K562 (cell line): ENCODE data around the gene AK2. TPM values are rescaled to one million over a fixed set of nuclear protein-coding genes. Genes with fewer than 3 reads are reported as not detected.

Source experiments
- CBFA2T2 ChIP-seq: fragments of 450-650 bp; conservative IDR thresholded peaks from 2 replicates; pipeline ENCODE4 v1.6.1; 2017; ENCODE audit warnings: mild to moderate bottlenecking
- CBX5 ChIP-seq: IDR thresholded peaks from 2 replicates; pipeline ENCODE4 v1.6.1; 2014; ENCODE audit warnings: low read depth, borderline replicate concordance
- CCAR2 ChIP-seq: fragments of 200-400 bp; formaldehyde crosslinking; IDR thresholded peaks from 2 replicates; pipeline ENCODE4 v1.6.1; 2017; ENCODE audit warnings: mild to moderate bottlenecking, low read depth, low read length
- CGGBP1 ChIP-seq: fragments of 250-450 bp; sonication (Bioruptor Pico); IDR thresholded peaks from 2 replicates; pipeline ENCODE4 v1.9.0; 2021; ENCODE audit warnings: mild to moderate bottlenecking
- ESRRA ChIP-seq: fragments of 450-650 bp; IDR thresholded peaks from 2 replicates; pipeline ENCODE4 v1.6.1; 2014; ENCODE audit warnings: low read depth, mild to moderate bottlenecking, moderate library complexity, borderline replicate concordance
- ETV5 ChIP-seq: sonication (generic); formaldehyde crosslinking; IDR thresholded peaks from 2 replicates; pipeline ENCODE4 v1.4.0; 2020; ENCODE audit warnings: low read depth, mild to moderate bottlenecking, missing genetic modification reagents
- NKRF ChIP-seq: fragments of 450-650 bp; IDR thresholded peaks from 2 replicates; pipeline ENCODE4 v1.6.1; 2016; ENCODE audit warnings: borderline replicate concordance
- POLR2H ChIP-seq: IDR thresholded peaks from 2 replicates; pipeline ENCODE4 v1.6.1; 2016; ENCODE audit warnings: missing genetic modification characterization, low read depth, mild to moderate bottlenecking, control low read depth, missing compliant biosample characterization, moderate library complexity
- REST ChIP-seq, 2 experiments: fragments of 450-650 bp; formaldehyde crosslinking in 1 of 2; IDR thresholded peaks; 2 replicates each; pipeline versions ENCODE4 v1.4.0 to v1.6.1; 2014 to 2020; ENCODE audit warnings: mild to moderate bottlenecking in 2 of 2, borderline replicate concordance in 1 of 2, low read depth in 1 of 2
- SREBF1 ChIP-seq: fragments of 150-350 bp; IDR thresholded peaks from 2 replicates; pipeline ENCODE4 v1.6.1; 2014; ENCODE audit warnings: antibody characterized with exemption, low read depth, low read length, borderline replicate concordance
- TEAD1 ChIP-seq, 2 experiments: fragments of 450-650 bp in 1 of 2; sonication (generic) in 1 of 2; formaldehyde crosslinking; IDR thresholded peaks; 2 replicates each; pipeline versions ENCODE4 v1.4.0 to v1.8.0; 2020 to 2022; ENCODE audit warnings: mild to moderate bottlenecking in 2 of 2, missing genetic modification reagents in 1 of 2
- U2AF2 ChIP-seq: fragments of 200-400 bp; formaldehyde crosslinking; optimal IDR thresholded peaks from 2 replicates; pipeline ENCODE3; 2017; ENCODE audit warnings: low read depth, mild to moderate bottlenecking, low read length
- ZNF174 ChIP-seq: fragments of 250-450 bp; sonication (Bioruptor Pico); IDR thresholded peaks from 2 replicates; pipeline ENCODE4 v1.4.0; 2020; ENCODE audit warnings: mild to moderate bottlenecking
- ZNF253 ChIP-seq: fragments of 250-450 bp; sonication (Bioruptor Pico); conservative IDR thresholded peaks from 2 replicates; pipeline ENCODE4 v1.6.1; 2021; ENCODE audit warnings: mild to moderate bottlenecking
- polyA plus RNA-seq, 8 experiments: library from polyadenylated mRNA; depleted of rRNA in 4 of 8; stranded (reverse) in 5 of 8; unstranded in 3 of 8; fragments of >200 nt; fragmentation: Nextera tagmentation in 2 of 8; fragmentation: Illumina TruSeq in 1 of 8; extraction: Ambion mirVana in 2 of 8; extraction: Trizol in 1 of 8; gene quantifications; 2 replicates each; pipeline versions ENCODE4 v1.2.1 to v1.2.3, GENCODE V29; 2011 to 2014; ENCODE audit warnings: inconsistent platforms in 1 of 8, missing spikeins in 1 of 8
- total RNA-seq, 7 experiments: library from RNA; depleted of rRNA in 6 of 7; stranded (reverse); fragments of >200 nt in 6 of 7; fragmentation: Illumina TruSeq in 2 of 7; extraction: Trizol in 2 of 7; gene quantifications; 2 replicates each; pipeline versions ENCODE4 v1.2.1 to v1.2.3, GENCODE V29; 2011 to 2021; ENCODE audit warnings: low replicate concordance in 1 of 7

The AK2 gene
- total and polyA plus RNA-seq, 9 of the 15 experiments (the other 6 are each of a cell fraction or from before 2014, with no cell fraction given): 105 to 1,050 (median 509) TPM

GRCh38 chr1:33036526-33037503 lies at the start of gene AK2 (continued):
- TF ChIP-seq REST (IDR thresholded peaks at IDR 0.05; ENCODE audit: borderline replicate concordance): no peak
- TF ChIP-seq REST (CRISPR knock-in tag; IDR thresholded peaks at IDR 0.05; ENCODE audit: low read depth): peak; percentile 61; the same call in 1 of the 2 replicates
- peak; percentile 8; the same call in 1 of the 2 replicates for TF ChIP-seq NKRF
- no peak for TF ChIP-seq U2AF2
- TF ChIP-seq ZNF253 (CRISPR knock-in tag): no peak
- TF ChIP-seq ETV5: peak; percentile 94
- peak; percentile 78 for TF ChIP-seq POLR2H (tag)
- TF ChIP-seq ZNF174: no peak
- TF ChIP-seq CGGBP1 (CRISPR knock-in tag): 0 out of 2 replicates have a peak, but pooled peaks have one; percentile 27
- TF ChIP-seq CCAR2: no peak
- TF ChIP-seq ESRRA: peak; percentile 85
- TF ChIP-seq CBFA2T2: no peak
- 0 out of 2 replicates have a peak, but pooled peaks have one; percentile 3 for TF ChIP-seq CBX5
- TF ChIP-seq SREBF1: peak; percentile 72; the same call in 1 of the 2 replicates
- TF ChIP-seq TEAD1 (CRISPR knock-in tag; IDR thresholded peaks at IDR 0.05): peak; percentile 7 to 88; a peak in 2 of 4 replicates
